ENCODE results near the gene TTC28. TPM values are rescaled to one million over a fixed set of nuclear protein-coding genes. Genes with fewer than 3 reads are reported as not detected.

Gene TTC28
- total and polyA plus RNA-seq, 2 donors, result 2.0 to 5.5 TPM

- WGBS, result 96% methylated on average over 2 of the region's 2 CpGs
- no peak overlapping the region for H3K27ac ChIP-seq (ENCODE audit: low read depth in 1 of 2, low read length in 1 of 2)
These were observed 536.3 kb downstream of the TTC28 start for GRCh38 chr22:28143241-28143865.

GRCh38 chr22:28142361-28142961 lies 537.2 kb downstream of the TTC28 start:
- 88% methylated on average over 2 of the region's 2 CpGs for WGBS
- no peak overlapping the region for H3K27ac ChIP-seq (ENCODE audit: low read depth in 1 of 2, low read length in 1 of 2)

More at GRCh38 chr22:28143241-28143865, 536.3 kb downstream of the TTC28 start:
- Histone ChIP-seq H3K4me3 (ENCODE audit: low read length in 2 of 2) (no peak overlapping the region), H3K9me3 (ENCODE audit: control insufficient read depth in 2 of 2, insufficient read depth in 1 of 2, low read length in 1 of 2) (no peaks in the 10 kb centered on the region), H3K36me3 (ENCODE audit: control insufficient read depth in 2 of 2, insufficient read depth in 2 of 2, low read length in 1 of 2) (no peaks in the 10 kb centered on the region), H3K27me3 (ENCODE audit: control insufficient read depth in 2 of 2, insufficient read depth in 1 of 2, low read length in 1 of 2) (no peaks in the 10 kb centered on the region), H3K4me1 (ENCODE audit: control insufficient read depth in 2 of 2, insufficient read depth in 2 of 2, low read length in 2 of 2) (no peaks in the 10 kb centered on the region)
- DNase-seq (ENCODE audit: low read depth in 6 of 9, low spot score in 9 of 9), result no peak

GRCh38 chr22:28141614-28142013 lies 538.0 kb downstream of the TTC28 start:
- Histone ChIP-seq H3K27me3 (ENCODE audit: control insufficient read depth in 2 of 2, insufficient read depth in 1 of 2, low read length in 1 of 2) (no peaks in the 10 kb centered on the region), H3K4me3 (ENCODE audit: low read length in 2 of 2) (no peak overlapping the region), H3K27ac (ENCODE audit: low read depth in 1 of 2, low read length in 1 of 2) (no peak overlapping the region), H3K36me3 (ENCODE audit: control insufficient read depth in 2 of 2, insufficient read depth in 2 of 2, low read length in 1 of 2) (no peaks in the 10 kb centered on the region), H3K9me3 (ENCODE audit: control insufficient read depth in 2 of 2, insufficient read depth in 1 of 2, low read length in 1 of 2) (no peaks in the 10 kb centered on the region), H3K4me1 (ENCODE audit: control insufficient read depth in 2 of 2, insufficient read depth in 2 of 2, low read length in 2 of 2) (no peaks in the 10 kb centered on the region)
- WGBS, result 49% methylated on average over 2 of the region's 2 CpGs
- DNase-seq (ENCODE audit: low read depth in 6 of 9, low spot score in 9 of 9), result no peak

More at GRCh38 chr22:28142361-28142961, 537.2 kb downstream of the TTC28 start:
- Histone ChIP-seq H3K4me1 (ENCODE audit: control insufficient read depth in 2 of 2, insufficient read depth in 2 of 2, low read length in 2 of 2) (no peaks in the 10 kb centered on the region), H3K4me3 (ENCODE audit: low read length in 2 of 2) (no peak overlapping the region), H3K9me3 (ENCODE audit: control insufficient read depth in 2 of 2, insufficient read depth in 1 of 2, low read length in 1 of 2) (no peaks in the 10 kb centered on the region), H3K27me3 (ENCODE audit: control insufficient read depth in 2 of 2, insufficient read depth in 1 of 2, low read length in 1 of 2) (no peaks in the 10 kb centered on the region), H3K36me3 (ENCODE audit: control insufficient read depth in 2 of 2, insufficient read depth in 2 of 2, low read length in 1 of 2) (no peaks in the 10 kb centered on the region)
- DNase-seq (ENCODE audit: low read depth in 6 of 9, low spot score in 9 of 9), result no peak

GRCh38 chr22:28139961-28140360 lies 539.7 kb downstream of the TTC28 start:
- Histone ChIP-seq H3K4me3 (ENCODE audit: low read length in 2 of 2) (no peak overlapping the region), H3K27ac (ENCODE audit: low read depth in 1 of 2, low read length in 1 of 2) (no peak overlapping the region), H3K9me3 (ENCODE audit: control insufficient read depth in 2 of 2, insufficient read depth in 1 of 2, low read length in 1 of 2) (no peaks in the 10 kb centered on the region), H3K27me3 (ENCODE audit: control insufficient read depth in 2 of 2, insufficient read depth in 1 of 2, low read length in 1 of 2) (no peaks in the 10 kb centered on the region), H3K4me1 (ENCODE audit: control insufficient read depth in 2 of 2, insufficient read depth in 2 of 2, low read length in 2 of 2) (no peaks in the 10 kb centered on the region), H3K36me3 (ENCODE audit: control insufficient read depth in 2 of 2, insufficient read depth in 2 of 2, low read length in 1 of 2) (no peaks in the 10 kb centered on the region)
- WGBS, result 96% methylated on average over 2 of the region's 2 CpGs
- no peak for DNase-seq (ENCODE audit: low read depth in 6 of 9, low spot score in 9 of 9)

GRCh38 chr22:28139516-28139915 lies 540.1 kb downstream of the TTC28 start:
- Histone ChIP-seq H3K4me3 (ENCODE audit: low read length in 2 of 2) (no peak overlapping the region), H3K27ac (ENCODE audit: low read depth in 1 of 2, low read length in 1 of 2) (no peak overlapping the region), H3K4me1 (ENCODE audit: control insufficient read depth in 2 of 2, insufficient read depth in 2 of 2, low read length in 2 of 2) (no peaks in the 10 kb centered on the region), H3K36me3 (ENCODE audit: control insufficient read depth in 2 of 2, insufficient read depth in 2 of 2, low read length in 1 of 2) (no peaks in the 10 kb centered on the region), H3K27me3 (ENCODE audit: control insufficient read depth in 2 of 2, insufficient read depth in 1 of 2, low read length in 1 of 2) (no peaks in the 10 kb centered on the region), H3K9me3 (ENCODE audit: control insufficient read depth in 2 of 2, insufficient read depth in 1 of 2, low read length in 1 of 2) (no peaks in the 10 kb centered on the region)
- WGBS, result 93% methylated on average over 1 of the region's 1 CpG
- DNase-seq (ENCODE audit: low read depth in 6 of 9, low spot score in 9 of 9), result no peak

GRCh38 chr22:28137036-28137435 lies 542.6 kb downstream of the TTC28 start:
- Histone ChIP-seq H3K27me3 (ENCODE audit: control insufficient read depth in 2 of 2, insufficient read depth in 1 of 2, low read length in 1 of 2) (no peaks in the 10 kb centered on the region), H3K36me3 (ENCODE audit: control insufficient read depth in 2 of 2, insufficient read depth in 2 of 2, low read length in 1 of 2) (no peaks in the 10 kb centered on the region), H3K4me1 (ENCODE audit: control insufficient read depth in 2 of 2, insufficient read depth in 2 of 2, low read length in 2 of 2) (no peaks in the 10 kb centered on the region), H3K9me3 (ENCODE audit: control insufficient read depth in 2 of 2, insufficient read depth in 1 of 2, low read length in 1 of 2) (peaks cover 0 to 4% of the 10 kb centered on the region in 2 donors), H3K4me3 (ENCODE audit: low read length in 2 of 2) (no peak overlapping the region), H3K27ac (ENCODE audit: low read depth in 1 of 2, low read length in 1 of 2) (no peak overlapping the region)
- WGBS, result 98% methylated on average over 3 of the region's 3 CpGs
- no peak for DNase-seq (ENCODE audit: low read depth in 6 of 9, low spot score in 9 of 9)

- Histone ChIP-seq H3K4me3 (ENCODE audit: low read length in 2 of 2) (no peak overlapping the region), H3K9me3 (ENCODE audit: control insufficient read depth in 2 of 2, insufficient read depth in 1 of 2, low read length in 1 of 2) (peaks cover 0 to 4% of the 10 kb centered on the region in 2 donors), H3K4me1 (ENCODE audit: control insufficient read depth in 2 of 2, insufficient read depth in 2 of 2, low read length in 2 of 2) (no peaks in the 10 kb centered on the region), H3K27ac (ENCODE audit: low read depth in 1 of 2, low read length in 1 of 2) (no peak overlapping the region), H3K36me3 (ENCODE audit: control insufficient read depth in 2 of 2, insufficient read depth in 2 of 2, low read length in 1 of 2) (no peaks in the 10 kb centered on the region), H3K27me3 (ENCODE audit: control insufficient read depth in 2 of 2, insufficient read depth in 1 of 2, low read length in 1 of 2) (no peaks in the 10 kb centered on the region)
- DNase-seq (ENCODE audit: low read depth in 6 of 9, low spot score in 9 of 9), result no peak
- WGBS, result 97% methylated on average over 2 of the region's 2 CpGs
These were observed 547.2 kb downstream of the TTC28 start for GRCh38 chr22:28132466-28132865.

- H3K4me1 ChIP-seq (ENCODE audit: control insufficient read depth in 2 of 2, insufficient read depth in 2 of 2, low read length in 2 of 2), result no peaks in the 10 kb centered on the region
- H3K9me3 ChIP-seq (ENCODE audit: control insufficient read depth in 2 of 2, insufficient read depth in 1 of 2, low read length in 1 of 2), result peaks cover 0 to 4% of the 10 kb centered on the region in 2 donors
- H3K4me3 ChIP-seq (ENCODE audit: low read length in 2 of 2), result no peak overlapping the region
- H3K27me3 ChIP-seq (ENCODE audit: control insufficient read depth in 2 of 2, insufficient read depth in 1 of 2, low read length in 1 of 2), result no peaks in the 10 kb centered on the region
- 96% methylated on average over 7 of the region's 7 CpGs for WGBS
- no peaks in the 10 kb centered on the region for H3K36me3 ChIP-seq (ENCODE audit: control insufficient read depth in 2 of 2, insufficient read depth in 2 of 2, low read length in 1 of 2)
- no peak overlapping the region for H3K27ac ChIP-seq (ENCODE audit: low read depth in 1 of 2, low read length in 1 of 2)
- DNase-seq (ENCODE audit: low read depth in 6 of 9, low spot score in 9 of 9), result no peak
These were observed 550.2 kb downstream of the TTC28 start for GRCh38 chr22:28129319-28129962.

GRCh38 chr22:28128827-28129226 lies 550.8 kb downstream of the TTC28 start:
- H3K4me1 ChIP-seq (ENCODE audit: control insufficient read depth in 2 of 2, insufficient read depth in 2 of 2, low read length in 2 of 2), result no peaks in the 10 kb centered on the region
- H3K27ac ChIP-seq (ENCODE audit: low read depth in 1 of 2, low read length in 1 of 2), result no peak overlapping the region
- no peak for DNase-seq (ENCODE audit: low read depth in 6 of 9, low spot score in 9 of 9)
- peaks cover 0 to 4% of the 10 kb centered on the region in 2 donors for H3K9me3 ChIP-seq (ENCODE audit: control insufficient read depth in 2 of 2, insufficient read depth in 1 of 2, low read length in 1 of 2)
- H3K4me3 ChIP-seq (ENCODE audit: low read length in 2 of 2), result no peak overlapping the region
- 96% methylated on average over 4 of the region's 4 CpGs for WGBS
- no peaks in the 10 kb centered on the region for H3K27me3 ChIP-seq (ENCODE audit: control insufficient read depth in 2 of 2, insufficient read depth in 1 of 2, low read length in 1 of 2)
- no peaks in the 10 kb centered on the region for H3K36me3 ChIP-seq (ENCODE audit: control insufficient read depth in 2 of 2, insufficient read depth in 2 of 2, low read length in 1 of 2)

Measured in thymus (tissue), 11 donors.